ENCODE measurements around the gene VEGFA.
A peak's percentile ranks its signal among the peaks of the same experiment; 100 is the strongest.

The VEGFA gene

GRCh38 chr6:43770372-43771209, 580 bp downstream of the VEGFA start:
- peak; percentile 75 for DNase-seq
- Histone ChIP-seq H2BK5ac (ENCODE audit: low read length) (no peak overlapping the region), H3K4me2 (ENCODE audit: low read length) (peak overlapping the region; percentile 96), H3K36me3 (ENCODE audit: control insufficient read depth, insufficient read depth, low read length) (no peaks in the 10 kb centered on the region), H2BK15ac (replicated peaks; ENCODE audit: low read depth) (no peak overlapping the region), H3K4me1 (ENCODE audit: control insufficient read depth, low read depth, low read length) (peaks cover 23% of the 10 kb centered on the region), H3K56ac (ENCODE audit: low read length) (peak overlapping the region; percentile 92), H3K27me3 (ENCODE audit: insufficient read depth, low read length, poor library complexity) (no peaks in the 10 kb centered on the region), H3K27ac (ENCODE audit: low read depth, low read length) (peak overlapping the region; percentile 45), H4K5ac (ENCODE audit: low read length) (no peak overlapping the region), H4K8ac (ENCODE audit: low read depth, low read length) (no peak overlapping the region), H3K18ac (ENCODE audit: low read length) (peak overlapping the region; percentile 41), H2AK5ac (ENCODE audit: low read length) (no peak overlapping the region), H3K79me2 (ENCODE audit: control insufficient read depth, insufficient read depth, low read length) (peaks cover 36% of the 10 kb centered on the region), H3K79me1 (ENCODE audit: low read length) (peaks cover 8% of the 10 kb centered on the region), H3K9ac (ENCODE audit: low read length) (peak overlapping the region; percentile 92), H3K23ac (ENCODE audit: low read length) (peak overlapping the region; percentile 73), H3K4me3 (ENCODE audit: low read length) (peak overlapping the region; percentile 86), H3K4ac (ENCODE audit: low read depth, low read length) (no peak overlapping the region), H2BK120ac (ENCODE audit: low read depth, low read length) (no peak overlapping the region)
- no CpG with 5 or more reads among the region's 84 CpGs for WGBS (ENCODE audit: extremely low coverage, insufficient coverage, low lambda C conversion rate)

GRCh38 chr6:43771210-43771857, 1.3 kb downstream of the VEGFA start:
- H3K23ac ChIP-seq (ENCODE audit: low read length): peak overlapping the region; percentile 83
- peaks cover 11% of the 10 kb centered on the region for H3K79me1 ChIP-seq (ENCODE audit: low read length)
- H3K18ac ChIP-seq (ENCODE audit: low read length): peak overlapping the region; percentile 41
- no peaks in the 10 kb centered on the region for H3K36me3 ChIP-seq (ENCODE audit: control insufficient read depth, insufficient read depth, low read length)
- peaks cover 23% of the 10 kb centered on the region for H3K4me1 ChIP-seq (ENCODE audit: control insufficient read depth, low read depth, low read length)
- peak overlapping the region; percentile 45 for H3K27ac ChIP-seq (ENCODE audit: low read depth, low read length)
- H4K8ac ChIP-seq (ENCODE audit: low read depth, low read length): no peak overlapping the region
- no peak overlapping the region for H4K5ac ChIP-seq (ENCODE audit: low read length)
- H3K4me3 ChIP-seq (ENCODE audit: low read length): peak overlapping the region; percentile 86
- no peak overlapping the region for H2AK5ac ChIP-seq (ENCODE audit: low read length)
- peaks cover 41% of the 10 kb centered on the region for H3K79me2 ChIP-seq (ENCODE audit: control insufficient read depth, insufficient read depth, low read length)
- peak overlapping the region; percentile 92 for H3K56ac ChIP-seq (ENCODE audit: low read length)
- H2BK120ac ChIP-seq (ENCODE audit: low read depth, low read length): no peak overlapping the region
- H2BK5ac ChIP-seq (ENCODE audit: low read length): peak overlapping the region; percentile 44
- WGBS (ENCODE audit: extremely low coverage, insufficient coverage, low lambda C conversion rate): no CpG with 5 or more reads among the region's 66 CpGs
- H3K4me2 ChIP-seq (ENCODE audit: low read length): peak overlapping the region; percentile 68
- DNase-seq: peak; percentile 57
- H2BK15ac ChIP-seq (replicated peaks; ENCODE audit: low read depth): no peak overlapping the region
- peak overlapping the region; percentile 21 for H3K4ac ChIP-seq (ENCODE audit: low read depth, low read length)
- no peaks in the 10 kb centered on the region for H3K27me3 ChIP-seq (ENCODE audit: insufficient read depth, low read length, poor library complexity)
- H3K9ac ChIP-seq (ENCODE audit: low read length): peak overlapping the region; percentile 92

GRCh38 chr6:43771858-43772680, 2.1 kb downstream of the VEGFA start:
- H3K79me1 ChIP-seq (ENCODE audit: low read length): peaks cover 16% of the 10 kb centered on the region
- H3K27me3 ChIP-seq (ENCODE audit: insufficient read depth, low read length, poor library complexity): no peaks in the 10 kb centered on the region
- peak overlapping the region; percentile 56 for H3K4ac ChIP-seq (ENCODE audit: low read depth, low read length)
- H3K4me1 ChIP-seq (ENCODE audit: control insufficient read depth, low read depth, low read length): peaks cover 17% of the 10 kb centered on the region
- H4K8ac ChIP-seq (ENCODE audit: low read depth, low read length): no peak overlapping the region
- H3K23ac ChIP-seq (ENCODE audit: low read length): no peak overlapping the region
- H4K5ac ChIP-seq (ENCODE audit: low read length): no peak overlapping the region
- H3K4me3 ChIP-seq (ENCODE audit: low read length): peak overlapping the region; percentile 86
- DNase-seq: peak; percentile 57
- peaks cover 45% of the 10 kb centered on the region for H3K79me2 ChIP-seq (ENCODE audit: control insufficient read depth, insufficient read depth, low read length)
- H3K18ac ChIP-seq (ENCODE audit: low read length): peak overlapping the region; percentile 41
- no peak overlapping the region for H2BK5ac ChIP-seq (ENCODE audit: low read length)
- no CpG with 5 or more reads among the region's 48 CpGs for WGBS (ENCODE audit: extremely low coverage, insufficient coverage, low lambda C conversion rate)
- H3K27ac ChIP-seq (ENCODE audit: low read depth, low read length): no peak overlapping the region
- H2BK15ac ChIP-seq (replicated peaks; ENCODE audit: low read depth): no peak overlapping the region
- no peak overlapping the region for H2BK120ac ChIP-seq (ENCODE audit: low read depth, low read length)
- H3K56ac ChIP-seq (ENCODE audit: low read length): peak overlapping the region; percentile 92
- peak overlapping the region; percentile 92 for H3K9ac ChIP-seq (ENCODE audit: low read length)
- peak overlapping the region; percentile 68 for H3K4me2 ChIP-seq (ENCODE audit: low read length)
- no peak overlapping the region for H2AK5ac ChIP-seq (ENCODE audit: low read length)
- H3K36me3 ChIP-seq (ENCODE audit: control insufficient read depth, insufficient read depth, low read length): no peaks in the 10 kb centered on the region

- H3K79me1 ChIP-seq (ENCODE audit: low read length): peaks cover 16% of the 10 kb centered on the region
- H2BK15ac ChIP-seq (replicated peaks; ENCODE audit: low read depth): no peak overlapping the region
- peak overlapping the region; percentile 41 for H3K18ac ChIP-seq (ENCODE audit: low read length)
- no peak overlapping the region for H2AK5ac ChIP-seq (ENCODE audit: low read length)
- no peak overlapping the region for H3K23ac ChIP-seq (ENCODE audit: low read length)
- H3K56ac ChIP-seq (ENCODE audit: low read length): peak overlapping the region; percentile 92
- no peak overlapping the region for H2BK120ac ChIP-seq (ENCODE audit: low read depth, low read length)
- no peak overlapping the region for H2BK5ac ChIP-seq (ENCODE audit: low read length)
- H3K79me2 ChIP-seq (ENCODE audit: control insufficient read depth, insufficient read depth, low read length): peaks cover 45% of the 10 kb centered on the region
- H4K5ac ChIP-seq (ENCODE audit: low read length): no peak overlapping the region
- no peak overlapping the region for H4K8ac ChIP-seq (ENCODE audit: low read depth, low read length)
- H3K27ac ChIP-seq (ENCODE audit: low read depth, low read length): no peak overlapping the region
- peaks cover 14% of the 10 kb centered on the region for H3K4me1 ChIP-seq (ENCODE audit: control insufficient read depth, low read depth, low read length)
- peak; percentile 83 for DNase-seq
- peak overlapping the region; percentile 56 for H3K4ac ChIP-seq (ENCODE audit: low read depth, low read length)
- no peaks in the 10 kb centered on the region for H3K36me3 ChIP-seq (ENCODE audit: control insufficient read depth, insufficient read depth, low read length)
- H3K27me3 ChIP-seq (ENCODE audit: insufficient read depth, low read length, poor library complexity): no peaks in the 10 kb centered on the region
- no peak overlapping the region for H3K4me3 ChIP-seq (ENCODE audit: low read length)
- peak overlapping the region; percentile 92 for H3K9ac ChIP-seq (ENCODE audit: low read length)
- peak overlapping the region; percentile 52 for H3K4me2 ChIP-seq (ENCODE audit: low read length)
- WGBS (ENCODE audit: extremely low coverage, insufficient coverage, low lambda C conversion rate): no CpG with 5 or more reads among the region's 7 CpGs
Observed at GRCh38 chr6:43772681-43773049, 2.7 kb downstream of the VEGFA start.

- Histone ChIP-seq H3K23ac (ENCODE audit: low read length) (peak overlapping the region; percentile 91), H2BK15ac (replicated peaks; ENCODE audit: low read depth) (no peak overlapping the region), H4K5ac (ENCODE audit: low read length) (no peak overlapping the region), H3K18ac (ENCODE audit: low read length) (no peak overlapping the region), H2BK120ac (ENCODE audit: low read depth, low read length) (no peak overlapping the region), H3K9ac (ENCODE audit: low read length) (peak overlapping the region; percentile 92), H2BK5ac (ENCODE audit: low read length) (no peak overlapping the region), H3K27ac (ENCODE audit: low read depth, low read length) (no peak overlapping the region), H3K4ac (ENCODE audit: low read depth, low read length) (no peak overlapping the region), H3K4me1 (ENCODE audit: control insufficient read depth, low read depth, low read length) (peaks cover 14% of the 10 kb centered on the region), H4K8ac (ENCODE audit: low read depth, low read length) (no peak overlapping the region), H3K36me3 (ENCODE audit: control insufficient read depth, insufficient read depth, low read length) (peaks cover under 1% of the 10 kb centered on the region), H3K79me2 (ENCODE audit: control insufficient read depth, insufficient read depth, low read length) (peaks cover 45% of the 10 kb centered on the region), H3K56ac (ENCODE audit: low read length) (peak overlapping the region; percentile 92), H2AK5ac (ENCODE audit: low read length) (peak overlapping the region; percentile 40), H3K79me1 (ENCODE audit: low read length) (peaks cover 16% of the 10 kb centered on the region), H3K27me3 (ENCODE audit: insufficient read depth, low read length, poor library complexity) (no peaks in the 10 kb centered on the region), H3K4me3 (ENCODE audit: low read length) (no peak overlapping the region), H3K4me2 (ENCODE audit: low read length) (peak overlapping the region; percentile 52)
- peak; percentile 79 for DNase-seq
- no CpG with 5 or more reads among the region's 12 CpGs for WGBS (ENCODE audit: extremely low coverage, insufficient coverage, low lambda C conversion rate)
Observed at GRCh38 chr6:43773050-43773979, 3.3 kb downstream of the VEGFA start.

All from mesendoderm (in vitro differentiated cells).